ENCODE results near the gene SDF2L1. TPM values are rescaled to one million over a fixed set of nuclear protein-coding genes. Genes with fewer than 3 reads are reported as not detected.
"Not testable (repeated sequence)": the region's sequence is repeated elsewhere in the genome, so short reads cannot be mapped to it uniquely, and the experiment has no call there.

The SDF2L1 gene
- total and polyA plus RNA-seq, 2 donors from 2014 or later, result 56.1 to 79.6 TPM

- peaks cover 0 to 51% (median 16%) of the 10 kb centered on the region in 3 donors for H3K36me3 ChIP-seq (ENCODE audit: control insufficient read depth in 2 of 3, insufficient read depth in 3 of 3, low read length in 3 of 3)
- H3K27me3 ChIP-seq (ENCODE audit: control insufficient read depth, insufficient read depth, low read length), result no peaks in the 10 kb centered on the region
- DNase-seq, result no peak
- no peak for FAIRE-seq
- H3K27ac ChIP-seq (ENCODE audit: low read depth in 2 of 2, low read length in 2 of 2), result no peak overlapping the region
- H3K4me3 ChIP-seq (ENCODE audit: low read length in 3 of 3), result no peak overlapping the region
- no peaks in the 10 kb centered on the region for H3K4me1 ChIP-seq (ENCODE audit: control insufficient read depth in 2 of 3, insufficient read depth in 2 of 3, low read depth in 1 of 3, low read length in 3 of 3)
- no peak overlapping the region for H3K9ac ChIP-seq (ENCODE audit: low read length in 3 of 3)
- intact Hi-C loops (cut with DNase I), result no loop called here
- H3K9me3 ChIP-seq (ENCODE audit: control insufficient read depth in 2 of 3, insufficient read depth in 1 of 3, low read length in 3 of 3), result no peaks in the 10 kb centered on the region
- TF ChIP-seq, protein P1, sequence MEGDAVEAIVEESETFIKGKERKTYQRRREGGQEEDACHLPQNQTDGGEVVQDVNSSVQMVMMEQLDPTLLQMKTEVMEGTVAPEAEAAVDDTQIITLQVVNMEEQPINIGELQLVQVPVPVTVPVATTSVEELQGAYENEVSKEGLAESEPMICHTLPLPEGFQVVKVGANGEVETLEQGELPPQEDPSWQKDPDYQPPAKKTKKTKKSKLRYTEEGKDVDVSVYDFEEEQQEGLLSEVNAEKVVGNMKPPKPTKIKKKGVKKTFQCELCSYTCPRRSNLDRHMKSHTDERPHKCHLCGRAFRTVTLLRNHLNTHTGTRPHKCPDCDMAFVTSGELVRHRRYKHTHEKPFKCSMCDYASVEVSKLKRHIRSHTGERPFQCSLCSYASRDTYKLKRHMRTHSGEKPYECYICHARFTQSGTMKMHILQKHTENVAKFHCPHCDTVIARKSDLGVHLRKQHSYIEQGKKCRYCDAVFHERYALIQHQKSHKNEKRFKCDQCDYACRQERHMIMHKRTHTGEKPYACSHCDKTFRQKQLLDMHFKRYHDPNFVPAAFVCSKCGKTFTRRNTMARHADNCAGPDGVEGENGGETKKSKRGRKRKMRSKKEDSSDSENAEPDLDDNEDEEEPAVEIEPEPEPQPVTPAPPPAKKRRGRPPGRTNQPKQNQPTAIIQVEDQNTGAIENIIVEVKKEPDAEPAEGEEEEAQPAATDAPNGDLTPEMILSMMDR (IDR thresholded peaks at IDR 0.05; ENCODE audit: borderline replicate concordance, extremely low read depth, insufficient read depth), result no peak
Observed at GRCh38 chr22:21690401-21690801, 48.3 kb downstream of the SDF2L1 start.

- intact Hi-C loops (cut with DNase I), result no loop called here
- Histone ChIP-seq H3K27me3 (ENCODE audit: control insufficient read depth, insufficient read depth, low read length) (no peaks in the 10 kb centered on the region), H3K9me3 (ENCODE audit: control insufficient read depth in 2 of 3, insufficient read depth in 1 of 3, low read length in 3 of 3) (no peaks in the 10 kb centered on the region), H3K4me3 (ENCODE audit: low read length in 3 of 3) (no peak overlapping the region), H3K27ac (ENCODE audit: low read depth in 2 of 2, low read length in 2 of 2) (no peak overlapping the region), H3K36me3 (ENCODE audit: control insufficient read depth in 2 of 3, insufficient read depth in 3 of 3, low read length in 3 of 3) (peaks cover 0 to 55% (median 15%) of the 10 kb centered on the region in 3 donors), H3K9ac (ENCODE audit: low read length in 3 of 3) (no peak overlapping the region), H3K4me1 (ENCODE audit: control insufficient read depth in 2 of 3, insufficient read depth in 2 of 3, low read depth in 1 of 3, low read length in 3 of 3) (no peaks in the 10 kb centered on the region)
- no peak for DNase-seq
- TF ChIP-seq, protein P1 (IDR thresholded peaks at IDR 0.05; ENCODE audit: borderline replicate concordance, extremely low read depth, insufficient read depth), result no peak
- no peak for FAIRE-seq
Observed at GRCh38 chr22:21691816-21692215, 49.7 kb downstream of the SDF2L1 start.

GRCh38 chr22:21692856-21693255 lies 50.8 kb downstream of the SDF2L1 start:
- FAIRE-seq; H3K27ac ChIP-seq (ENCODE audit: low read depth in 2 of 2, low read length in 2 of 2): not testable (repeated sequence)

DNA sequence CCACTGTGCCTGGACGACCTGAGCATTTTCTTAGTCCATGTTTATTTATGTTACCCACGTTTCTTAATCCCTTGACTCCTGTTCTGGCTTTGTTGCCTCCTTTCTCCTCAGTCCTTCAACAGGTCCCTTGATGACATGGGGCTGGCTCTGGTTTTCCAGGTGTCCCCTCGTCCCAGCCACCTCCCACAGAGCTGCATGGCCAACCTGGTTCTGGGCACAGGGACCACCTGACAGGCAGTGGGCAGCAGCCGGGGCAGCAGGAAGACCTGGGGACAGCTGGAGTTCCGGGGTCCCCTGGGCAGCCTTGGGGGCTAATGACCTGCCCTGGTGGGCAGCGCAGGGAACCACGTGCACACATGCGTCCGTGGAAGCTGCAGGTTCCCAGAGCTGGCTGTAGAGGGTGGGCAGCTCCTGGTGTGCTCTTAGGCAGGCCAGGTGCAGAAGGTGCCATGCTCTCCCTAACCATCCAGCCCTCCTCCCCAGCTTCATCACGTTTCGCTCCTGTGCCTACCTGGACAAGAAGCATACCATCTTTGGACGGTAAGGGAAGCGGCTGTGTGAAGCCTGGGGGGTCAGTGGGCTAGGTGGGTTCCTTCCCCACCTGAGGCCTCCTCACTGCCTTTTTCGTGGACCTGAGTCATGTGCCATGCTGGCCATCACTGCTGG lies 51.4 kb downstream of the SDF2L1 start:
- Histone ChIP-seq H3K4me3 (ENCODE audit: low read length in 3 of 3) (no peak overlapping the region), H3K4me1 (ENCODE audit: control insufficient read depth in 2 of 3, insufficient read depth in 2 of 3, low read depth in 1 of 3, low read length in 3 of 3) (peaks cover 0 to 3% (median 2%) of the 10 kb centered on the region in 3 donors), H3K9me3 (ENCODE audit: control insufficient read depth in 2 of 3, insufficient read depth in 1 of 3, low read length in 3 of 3) (no peaks in the 10 kb centered on the region), H3K27me3 (ENCODE audit: control insufficient read depth, insufficient read depth, low read length) (no peaks in the 10 kb centered on the region), H3K9ac (ENCODE audit: low read length in 3 of 3) (no peak overlapping the region), H3K36me3 (ENCODE audit: control insufficient read depth in 2 of 3, insufficient read depth in 3 of 3, low read length in 3 of 3) (peaks cover 0 to 51% (median 17%) of the 10 kb centered on the region in 3 donors), H3K27ac (ENCODE audit: low read depth in 2 of 2, low read length in 2 of 2) (no peak overlapping the region)
- FAIRE-seq (no peak), DNase-seq (no peak)
- TF ChIP-seq, protein P1 (IDR thresholded peaks at IDR 0.05; ENCODE audit: borderline replicate concordance, extremely low read depth, insufficient read depth), result no peak
- intact Hi-C loops (cut with DNase I), result no loop called here

More at GRCh38 chr22:21692856-21693255, 50.8 kb downstream of the SDF2L1 start:
- H3K36me3 ChIP-seq (ENCODE audit: control insufficient read depth in 2 of 3, insufficient read depth in 3 of 3, low read length in 3 of 3), result peaks cover 0 to 55% (median 17%) of the 10 kb centered on the region in 3 donors
- H3K4me1 ChIP-seq (ENCODE audit: control insufficient read depth in 2 of 3, insufficient read depth in 2 of 3, low read depth in 1 of 3, low read length in 3 of 3); H3K9me3 ChIP-seq (ENCODE audit: control insufficient read depth in 2 of 3, insufficient read depth in 1 of 3, low read length in 3 of 3); H3K27me3 ChIP-seq (ENCODE audit: control insufficient read depth, insufficient read depth, low read length); H3K9ac ChIP-seq (ENCODE audit: low read length in 3 of 3); intact Hi-C loops (cut with DNase I); H3K4me3 ChIP-seq (ENCODE audit: low read length in 3 of 3); DNase-seq: not testable (repeated sequence)

Small RNA genes within 50 kb of the gene (microRNA-seq; reads per million reads assigned to microRNA genes)
- gene MIR130B (144 reads per million, percentile 58 among the genes with 10 or more reads in this experiment), gene MIR301B (1.4 reads per million)

Other genes starting within 250 kb of the SDF2L1 start
- gene HIC2, start 224.9 kb upstream of the SDF2L1 start, total RNA-seq, result 4.2 TPM
- 1.4 TPM for gene HIC2, start 224.9 kb upstream of the SDF2L1 start, polyA plus RNA-seq (ENCODE audit: insufficient read depth, low read depth, low replicate concordance)
- 1.4 TPM for gene TMEM191C, start 174.9 kb upstream of the SDF2L1 start, total RNA-seq
- 2.1 TPM for gene TMEM191C, start 174.9 kb upstream of the SDF2L1 start, polyA plus RNA-seq (ENCODE audit: insufficient read depth, low read depth, low replicate concordance)
- gene RIMBP3C, start 90.8 kb upstream of the SDF2L1 start, total RNA-seq, result 0.22 TPM
- not detected for gene RIMBP3C, start 90.8 kb upstream of the SDF2L1 start, polyA plus RNA-seq (ENCODE audit: insufficient read depth, low read depth, low replicate concordance)
- 45.8 TPM for gene UBE2L3, start 74.6 kb upstream of the SDF2L1 start, total RNA-seq
- gene UBE2L3, start 74.6 kb upstream of the SDF2L1 start, polyA plus RNA-seq (ENCODE audit: insufficient read depth, low read depth, low replicate concordance), result 70.0 TPM
- 24.7 TPM for gene YDJC, start 12.3 kb upstream of the SDF2L1 start, total RNA-seq
- gene YDJC, start 12.3 kb upstream of the SDF2L1 start, polyA plus RNA-seq (ENCODE audit: insufficient read depth, low read depth, low replicate concordance), result 28.2 TPM
- 0.22 TPM for gene CCDC116, start 9.5 kb upstream of the SDF2L1 start, total RNA-seq
- gene CCDC116, start 9.5 kb upstream of the SDF2L1 start, polyA plus RNA-seq (ENCODE audit: insufficient read depth, low read depth, low replicate concordance), result 0.22 TPM
- gene PPIL2, start 23.7 kb downstream of the SDF2L1 start, total RNA-seq, result 46.9 TPM
- 31.6 TPM for gene PPIL2, start 23.7 kb downstream of the SDF2L1 start, polyA plus RNA-seq (ENCODE audit: insufficient read depth, low read depth, low replicate concordance)
- gene YPEL1, start 93.5 kb downstream of the SDF2L1 start, total RNA-seq, result 6.1 TPM
- gene YPEL1, start 93.5 kb downstream of the SDF2L1 start, polyA plus RNA-seq (ENCODE audit: insufficient read depth, low read depth, low replicate concordance), result 2.2 TPM
- 128 TPM for gene MAPK1, start 225.3 kb downstream of the SDF2L1 start, total RNA-seq
- gene MAPK1, start 225.3 kb downstream of the SDF2L1 start, polyA plus RNA-seq (ENCODE audit: insufficient read depth, low read depth, low replicate concordance), result 21.3 TPM